H1 (cell line): ENCODE data around the gene TTLL9. TPM values are rescaled to one million over a fixed set of nuclear protein-coding genes. Genes with fewer than 3 reads are reported as not detected.

Experiments
- CTCF ChIA-PET: fragments of 300-600 bp; sonication (Branson Sonifier 250); formaldehyde crosslinking; loops from one replicate; lab custom pipeline; 2021; ENCODE audit not compliant: partially characterized antibody; lab: Charles Lee
- POLR2A ChIA-PET: fragments of 300-600 bp; sonication (Branson Sonifier 250); formaldehyde crosslinking; loops from one replicate; lab custom pipeline; 2021; ENCODE audit warnings: inconsistent platforms; ENCODE audit not compliant: partially characterized antibody; lab: Charles Lee
- DNase-seq, 2 experiments: peaks; one replicate each; pipeline versions ENCODE4 v3.0.0 to v3.0.0-alpha.2; 2010 to 2022; ENCODE audit warnings: low spot score in 2 of 2, low read depth in 1 of 2, mixed read lengths in 1 of 2
- FAIRE-seq: peaks from 2 replicates; lab custom pipeline; 2011; peaks lifted over from hg19 to GRCh38; lab: Jason Lieb, UNC
- H2AFZ ChIP-seq: 2 replicates; pipeline ENCODE4 v1.8.1; 2012; ENCODE audit warnings: low read length, inconsistent platforms
- H2AK5ac ChIP-seq: 2 replicates; pipeline ENCODE4 v1.6.1; 2013; ENCODE audit warnings: low read depth, low read length
- H2BK120ac ChIP-seq: replicated peaks from 2 replicates; pipeline ENCODE3; 2013; ENCODE audit warnings: low read depth, low read length, inconsistent platforms
- H2BK12ac ChIP-seq: 2 replicates; pipeline ENCODE4 v1.6.1; 2013; ENCODE audit warnings: low read depth, low read length
- H2BK15ac ChIP-seq: 2 replicates; pipeline ENCODE4 v1.6.1; 2013; ENCODE audit warnings: low read length
- H2BK20ac ChIP-seq: 2 replicates; pipeline ENCODE4 v1.6.1; 2013; ENCODE audit warnings: low read length
- H2BK5ac ChIP-seq: 2 replicates; pipeline ENCODE4 v1.6.1; 2013; ENCODE audit warnings: low read depth, low read length
- H3K14ac ChIP-seq: 2 replicates; pipeline ENCODE4 v1.6.1; 2013; ENCODE audit warnings: inconsistent platforms; ENCODE audit not compliant: insufficient read length
- H3K18ac ChIP-seq: 2 replicates; pipeline ENCODE4 v1.6.1; 2013; ENCODE audit warnings: low read length; ENCODE audit errors: extremely low read depth
- H3K23ac ChIP-seq: 2 replicates; pipeline ENCODE4 v1.6.1; 2013; ENCODE audit warnings: inconsistent platforms; ENCODE audit not compliant: insufficient read length
- H3K23me2 ChIP-seq: 2 replicates; pipeline ENCODE4 v1.6.1; 2013; ENCODE audit warnings: low read depth, low read length
- H3K27ac ChIP-seq: 2 replicates; pipeline ENCODE4 v1.6.1; 2011; ENCODE audit warnings: low read depth, low read length, inconsistent platforms
- H3K27me3 ChIP-seq, 4 experiments: replicated peaks in 1 of 4; 1 replicate in 1 of 4; 2 replicates in 3 of 4; pipeline versions ENCODE4 v1.6.1 to v1.8.1; 2011 to 2013; ENCODE audit warnings: low read length in 3 of 4, mild to moderate bottlenecking in 3 of 4, inconsistent platforms in 2 of 4, mixed read lengths in 2 of 4, moderate library complexity in 1 of 4; ENCODE audit not compliant: control insufficient read depth in 3 of 4, insufficient read depth in 3 of 4; ENCODE audit errors: extremely low read depth in 1 of 4
- H3K36me3 ChIP-seq, 4 experiments: 2 replicates each; pipeline versions ENCODE4 v1.6.1 to v1.8.1; 2011 to 2013; ENCODE audit warnings: mild to moderate bottlenecking in 4 of 4, low read length in 3 of 4, moderate library complexity in 2 of 4, control low read depth in 1 of 4, inconsistent platforms in 1 of 4; ENCODE audit not compliant: insufficient read depth in 4 of 4, control insufficient read depth in 2 of 4
- H3K4ac ChIP-seq: replicated peaks from 2 replicates; pipeline ENCODE3; 2013; ENCODE audit warnings: low read length, low read depth, mixed read lengths, inconsistent platforms; ENCODE audit not compliant: insufficient read length
- H3K4me1 ChIP-seq, 4 experiments: replicated peaks in 1 of 4; 1 replicate in 1 of 4; 2 replicates in 3 of 4; pipeline versions ENCODE4 v1.6.1 to v1.8.1; 2011 to 2013; ENCODE audit warnings: low read length in 3 of 4, inconsistent platforms in 2 of 4, mixed read lengths in 1 of 4; ENCODE audit not compliant: insufficient read depth in 4 of 4, control insufficient read depth in 3 of 4
- H3K4me2 ChIP-seq, 2 experiments: 2 replicates each; pipeline versions ENCODE4 v1.6.1 to v1.8.1; 2011 to 2013; ENCODE audit warnings: low read depth in 2 of 2, low read length in 2 of 2, control low read depth in 1 of 2, inconsistent platforms in 1 of 2, mild to moderate bottlenecking in 1 of 2; ENCODE audit not compliant: insufficient read depth in 1 of 2
- H3K4me3 ChIP-seq, 4 experiments: fragments of 200-600, 300-600 bp in 1 of 4; sonication (generic), shearing (Covaris generic), sonication (Bioruptor Twin) in 1 of 4; 2 replicates each; pipeline versions ENCODE4 v1.5.1 to v1.8.1; 2011 to 2016; ENCODE audit warnings: low read length in 4 of 4, low read depth in 3 of 4, control low read depth in 2 of 4, inconsistent platforms in 2 of 4, mild to moderate bottlenecking in 2 of 4, mixed read lengths in 1 of 4, moderate library complexity in 1 of 4; ENCODE audit not compliant: insufficient read depth in 2 of 4; ENCODE audit errors: extremely low read depth in 1 of 4
- H3K56ac ChIP-seq: replicated peaks from 2 replicates; pipeline ENCODE3; 2013; ENCODE audit warnings: low read depth, mild to moderate bottlenecking, mixed read lengths, low read length, inconsistent platforms; ENCODE audit not compliant: insufficient read length
- H3K79me1 ChIP-seq: 2 replicates; pipeline ENCODE4 v1.6.1; 2013; ENCODE audit warnings: low read depth, low read length, control low read depth
- H3K79me2 ChIP-seq, 2 experiments: 2 replicates each; pipeline versions ENCODE4 v1.6.1 to v1.8.1; 2012 to 2013; ENCODE audit warnings: low read length in 2 of 2, mild to moderate bottlenecking in 2 of 2, inconsistent platforms in 1 of 2; ENCODE audit not compliant: insufficient read depth in 2 of 2, control insufficient read depth in 1 of 2
- H3K9ac ChIP-seq, 4 experiments: replicated peaks in 1 of 4; 1 replicate in 1 of 4; 2 replicates in 3 of 4; pipeline versions ENCODE4 v1.6.1 to v1.8.1; 2011 to 2013; ENCODE audit warnings: low read depth in 3 of 4, low read length in 3 of 4, control low read depth in 2 of 4, mild to moderate bottlenecking in 2 of 4, moderate library complexity in 2 of 4, inconsistent platforms in 1 of 4; ENCODE audit errors: extremely low read depth in 1 of 4
- H3K9me3 ChIP-seq, 2 experiments: 2 replicates each; pipeline versions ENCODE4 v1.6.1 to v1.8.1; 2012 to 2013; ENCODE audit warnings: mild to moderate bottlenecking in 2 of 2, moderate library complexity in 2 of 2, control low read depth in 1 of 2, inconsistent platforms in 1 of 2, low read depth in 1 of 2, low read length in 1 of 2, mixed read lengths in 1 of 2; ENCODE audit not compliant: insufficient read depth in 2 of 2
- H4K20me1 ChIP-seq, 2 experiments: replicated peaks in 1 of 2; 2 replicates each; pipeline versions ENCODE3 to v1.8.1; 2011 to 2013; ENCODE audit warnings: inconsistent platforms in 2 of 2, low read length in 2 of 2, mild to moderate bottlenecking in 1 of 2; ENCODE audit not compliant: insufficient read depth in 2 of 2, control insufficient read depth in 1 of 2
- H4K5ac ChIP-seq: 2 replicates; pipeline ENCODE4 v1.6.1; 2013; ENCODE audit warnings: low read length, low read depth, mixed read lengths, inconsistent platforms; ENCODE audit not compliant: insufficient read length
- H4K8ac ChIP-seq: 2 replicates; pipeline ENCODE4 v1.8.0; 2013; ENCODE audit warnings: mild to moderate bottlenecking, moderate library complexity, low read length, inconsistent platforms; ENCODE audit not compliant: insufficient read depth; ENCODE audit errors: extremely low read depth
- H4K91ac ChIP-seq: replicated peaks from 2 replicates; pipeline ENCODE3; 2013; ENCODE audit warnings: low read length, mixed read lengths, inconsistent platforms; ENCODE audit not compliant: insufficient read length
- BCL11A ChIP-seq, 2 experiments: IDR thresholded peaks; one replicate each; pipeline ENCODE4 v1.6.1; 2011; ENCODE audit warnings: low read depth in 2 of 2, low read length in 2 of 2, mild to moderate bottlenecking in 2 of 2
- BRCA1 ChIP-seq: IDR thresholded peaks from 2 replicates; pipeline ENCODE4 v1.6.1; 2012; ENCODE audit warnings: low read depth, low read length, improper control_type of control experiment
- CBX8 ChIP-seq: fragments of 300-800, 300-1000 bp; sonication (generic); IDR thresholded peaks from 2 replicates; pipeline ENCODE4 v1.7.1; 2016; ENCODE audit warnings: low read depth, low read length, borderline replicate concordance
- EP300 ChIP-seq, 2 experiments: IDR thresholded peaks; 1 replicate in 1 of 2; 2 replicates in 1 of 2; pipeline ENCODE4 v1.6.1; 2011 to 2012; ENCODE audit warnings: low read depth in 2 of 2, low read length in 2 of 2, mild to moderate bottlenecking in 2 of 2, borderline replicate concordance in 1 of 2, inconsistent platforms in 1 of 2, moderate library complexity in 1 of 2
- KDM5A ChIP-seq: fragments of 200-600 bp; IDR thresholded peaks from 2 replicates; pipeline ENCODE4 v1.7.1; 2012; ENCODE audit warnings: mild to moderate bottlenecking, low read length, inconsistent platforms, mixed read lengths
- NANOG ChIP-seq: IDR thresholded peaks from 2 replicates; pipeline ENCODE4 v1.6.1; 2011; ENCODE audit warnings: low read length, low read depth, mild to moderate bottlenecking, inconsistent platforms; ENCODE audit not compliant: insufficient read depth, poor library complexity, severe bottlenecking
- RNF2 ChIP-seq: fragments of 200-900, 300-1000 bp; sonication (generic); IDR thresholded peaks from 2 replicates; pipeline ENCODE4 v1.7.1; 2016; ENCODE audit warnings: borderline replicate concordance, low read depth, mild to moderate bottlenecking, antibody characterized with exemption, low read length; ENCODE audit not compliant: poor library complexity, severe bottlenecking; ENCODE audit errors: missing control alignments
- SP4 ChIP-seq: IDR thresholded peaks from 2 replicates; pipeline ENCODE4 v1.6.1; 2012; ENCODE audit warnings: low read length, inconsistent platforms
- SRF ChIP-seq: IDR thresholded peaks from 2 replicates; pipeline ENCODE4 v1.6.1; 2011; ENCODE audit warnings: mild to moderate bottlenecking, low read depth, low read length, moderate library complexity
- YY1 ChIP-seq: IDR thresholded peaks from 2 replicates; pipeline ENCODE4 v1.6.1; 2011; ENCODE audit warnings: low read depth, mild to moderate bottlenecking, low read length
- WGBS, 2 experiments: shearing (Covaris generic) in 1 of 2; methylation state at CpG; one replicate each; pipeline versions ENCODE4 v1.1.6 to v1.1.7; 2013 to 2015; ENCODE audit warnings: low lambda C conversion rate in 2 of 2, mixed read lengths in 2 of 2, inconsistent platforms in 1 of 2, low coverage in 1 of 2, missing lambda C conversion rate in 1 of 2; ENCODE audit not compliant: insufficient replicate concordance in 2 of 2, insufficient coverage in 1 of 2, insufficient read length in 1 of 2; ENCODE audit errors: extremely low coverage in 1 of 2, missing lambda C conversion rate in 1 of 2; 5-methylcytosine and 5-hydroxymethylcytosine counted together
- polyA plus RNA-seq, 7 experiments: library from polyadenylated mRNA; depleted of rRNA in 3 of 7; stranded (reverse) in 5 of 7; unstranded in 2 of 7; fragments of >200 nt in 5 of 7; fragments of 200-250 nt in 2 of 7; gene quantifications; 1 replicate in 5 of 7; 2 replicates in 1 of 7; 4 replicates in 1 of 7; pipeline versions ENCODE4 v1.2.1 to v1.2.3, GENCODE V29; 2011 to 2013; ENCODE audit warnings: missing spikeins in 2 of 7, mixed read lengths in 2 of 7
- total RNA-seq: library from RNA; stranded (reverse); fragmentation: NEBNext Ultra II Directional; extraction: Animal tissue kit (Norgen Biotek cat#: 25700); gene quantifications from 2 replicates; pipeline ENCODE4 v1.2.1, GENCODE V29; 2021

Gene TTLL9
- total and polyA plus RNA-seq, 2 of the 8 experiments (the other 6 are each of a cell fraction or from before 2014, with no cell fraction given): 0.06 TPM; not detected in 1

- H3K4me3 ChIP-seq: peak overlapping the region in 2 of 4 experiments; percentile 5 to 35; a peak in 2 of 8 replicates
- WGBS, 2 experiments: 17% methylated on average over 28 of the region's 29 CpGs; no CpG with 5 or more reads in 1 of the 2 experiments
- H2BK120ac ChIP-seq: no peak overlapping the region
- peak; percentile 73 for FAIRE-seq
- H3K79me1 ChIP-seq: no peaks in the 10 kb centered on the region
- no peak overlapping the region for H2BK5ac ChIP-seq
- no peak overlapping the region for H2AFZ ChIP-seq
- no peak overlapping the region for H3K23ac ChIP-seq
- H2BK12ac ChIP-seq: no peak overlapping the region
- CTCF ChIA-PET: interaction anchor here (0.6 to 6.6 kb wide), 44 partner anchors 7 to 830 kb away, joined by 3 to 73 read pairs (median 4); partner anchors contain the start of genes FOXS1, PDRG1 and XKR7
- no peak overlapping the region for H3K27ac ChIP-seq
- H2BK20ac ChIP-seq: no peak overlapping the region
- no peak overlapping the region for H4K91ac ChIP-seq
- no peak overlapping the region for H3K4ac ChIP-seq
- peak; percentile 49 to 97 for DNase-seq
- H4K8ac ChIP-seq: peak overlapping the region; percentile 43; the same call in 1 of the 2 replicates
- H3K14ac ChIP-seq: no peak overlapping the region
- peaks cover 0 to 8% (median 2%) of the 10 kb centered on the region in 4 experiments; a peak in 4 of 7 replicates for H3K4me1 ChIP-seq
- no peak overlapping the region for H4K5ac ChIP-seq
- H3K18ac ChIP-seq: no peak overlapping the region; the same call in 1 of the 2 replicates
- H3K56ac ChIP-seq: peak overlapping the region; percentile 13
- H3K36me3 ChIP-seq: no peaks in the 10 kb centered on the region
- no peaks in the 10 kb centered on the region for H3K23me2 ChIP-seq
- H3K79me2 ChIP-seq: no peaks in the 10 kb centered on the region
- POLR2A ChIA-PET: interaction anchor here (1.0 to 1.3 kb wide), 3 partner anchors 9 to 195 kb away, joined by 3 read pairs; no protein-coding TSS in a partner anchor
- no peaks in the 10 kb centered on the region for H4K20me1 ChIP-seq
- H3K9ac ChIP-seq: no peak overlapping the region
- no peak overlapping the region for H2AK5ac ChIP-seq
- H3K4me2 ChIP-seq: peak overlapping the region in 1 of 2 experiments; percentile 59; a peak in 2 of 4 replicates
- no peak overlapping the region for H2BK15ac ChIP-seq
- H3K9me3 ChIP-seq: no peaks in the 10 kb centered on the region
- no peaks in the 10 kb centered on the region for H3K27me3 ChIP-seq
- TF ChIP-seq RNF2 (no peak), BCL11A (IDR thresholded peaks at IDR 0.05; ENCODE audit: low read depth in 2 of 2, low read length in 2 of 2) (no peak), NANOG (peak; percentile 17), EP300 (IDR thresholded peaks at IDR 0.05; ENCODE audit: borderline replicate concordance in 1 of 2, low read depth in 2 of 2, low read length in 2 of 2) (peak in 1 of 2 experiments; percentile 83; a peak in 1 of 3 replicates), KDM5A (no peak), SRF (no peak), YY1 (peak; percentile 65), SP4 (no peak), BRCA1 (no peak), CBX8 (no peak)
These were observed 47.8 kb upstream of the TTLL9 start for GRCh38 chr20:31822421-31823330.
